BLaER1 (cell line): Measurements from ENCODE around the gene TMED6.

ENCODE experiments used
- H3K27ac ChIP-seq: shearing (Covaris generic); formaldehyde crosslinking; 2 replicates; pipeline ENCODE4 v1.8.1; 2022
- H3K27me3 ChIP-seq: shearing (Covaris generic); formaldehyde crosslinking; 2 replicates; pipeline ENCODE4 v1.8.1; 2022
- H3K36me3 ChIP-seq: shearing (Covaris generic); formaldehyde crosslinking; 2 replicates; pipeline ENCODE4 v1.8.1; 2022
- H3K4me1 ChIP-seq: shearing (Covaris generic); formaldehyde crosslinking; 2 replicates; pipeline ENCODE4 v1.8.1; 2022
- H3K4me2 ChIP-seq: shearing (Covaris generic); formaldehyde crosslinking; 2 replicates; pipeline ENCODE4 v1.8.1; 2022
- H3K4me3 ChIP-seq: shearing (Covaris generic); formaldehyde crosslinking; 2 replicates; pipeline ENCODE4 v1.8.1; 2022
- H3K9ac ChIP-seq: shearing (Covaris generic); formaldehyde crosslinking; 2 replicates; pipeline ENCODE4 v1.8.1; 2022
- H3K9me3 ChIP-seq: shearing (Covaris generic); formaldehyde crosslinking; 2 replicates; pipeline ENCODE4 v1.8.1; 2022
- H4K20me1 ChIP-seq: shearing (Covaris generic); formaldehyde crosslinking; 2 replicates; pipeline ENCODE4 v1.8.1; 2022
- Cebpa-rat ChIP-seq: shearing (Covaris generic); IDR thresholded peaks from 2 replicates; pipeline ENCODE4 v1.8.1; 2022

The TMED6 gene

DNA sequence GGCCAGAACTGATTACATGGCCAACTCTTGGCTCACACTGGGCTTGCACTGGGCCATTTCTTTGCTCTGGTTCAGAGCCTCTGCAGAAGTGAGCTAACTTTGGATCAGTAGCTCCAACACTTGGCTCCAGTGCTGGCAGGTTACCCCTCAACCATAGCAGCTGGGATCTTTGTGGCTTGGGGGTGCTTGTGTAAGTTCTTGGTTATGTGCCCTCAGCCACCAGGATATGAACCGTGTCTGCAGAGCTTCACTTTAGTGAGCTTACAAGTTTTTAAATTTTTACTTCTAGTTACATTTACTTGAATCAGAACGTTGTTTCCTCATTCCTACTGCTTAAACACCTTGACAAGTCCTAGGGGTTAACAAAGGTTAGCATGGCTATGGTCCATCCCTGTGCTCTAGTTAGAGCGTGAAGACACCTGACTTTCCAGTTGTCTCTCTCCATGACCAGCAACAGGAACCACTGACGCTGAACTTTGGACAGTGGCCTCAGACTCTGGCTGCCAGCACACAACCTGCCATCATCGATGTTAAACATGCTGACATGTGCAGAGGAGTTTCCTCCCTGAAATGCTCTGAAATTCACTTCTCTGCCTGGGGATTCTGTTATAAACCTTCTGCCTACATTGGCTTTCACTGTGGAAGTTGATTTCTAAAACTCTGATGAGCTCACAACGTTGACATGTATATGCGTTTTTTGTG lies 25.3 kb downstream of the TMED6 start:
- Histone ChIP-seq H3K9me3 (no peaks in the 10 kb centered on the region), H3K9ac (peak overlapping the region; percentile 82; the same call in 1 of the 2 replicates), H3K4me3 (peak overlapping the region; percentile 83; the same call in 1 of the 2 replicates), H3K36me3 (peaks cover 77% of the 10 kb centered on the region), H3K27me3 (no peaks in the 10 kb centered on the region), H3K4me2 (peak overlapping the region; percentile 96), H3K27ac (peak overlapping the region; percentile 72), H3K4me1 (peaks cover 88% of the 10 kb centered on the region), H4K20me1 (peaks cover 89% of the 10 kb centered on the region)
- TF ChIP-seq Cebpa-rat, result no peak

DNA sequence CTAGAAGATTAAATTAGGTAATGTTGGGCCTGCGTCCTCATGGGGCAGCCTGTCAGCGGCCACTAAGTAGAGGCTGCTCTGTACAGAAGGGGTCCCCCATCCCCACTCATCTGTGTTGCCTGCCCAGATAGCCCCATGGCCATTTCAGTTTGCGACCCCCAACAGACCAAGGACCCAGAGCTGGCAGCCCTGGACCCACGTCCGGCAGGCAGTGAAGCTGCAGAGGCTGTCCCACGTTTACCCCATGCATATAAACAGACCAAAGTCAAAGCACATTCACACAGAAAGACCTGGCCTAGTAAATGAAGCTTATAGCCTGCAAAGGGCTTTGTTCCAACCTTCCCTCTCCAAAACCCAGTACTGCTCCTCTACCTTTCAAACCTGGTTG lies 25.8 kb downstream of the TMED6 start:
- Histone ChIP-seq H3K4me3 (0 out of 2 replicates have a peak overlapping the region, but pooled peaks have one; percentile 83), H3K4me2 (peak overlapping the region; percentile 96), H3K4me1 (peaks cover 88% of the 10 kb centered on the region), H3K9ac (0 out of 2 replicates have a peak overlapping the region, but pooled peaks have one; percentile 82), H3K27ac (peak overlapping the region; percentile 22), H3K9me3 (no peaks in the 10 kb centered on the region), H3K27me3 (no peaks in the 10 kb centered on the region), H4K20me1 (peaks cover 94% of the 10 kb centered on the region), H3K36me3 (peaks cover 83% of the 10 kb centered on the region)
- no peak for TF ChIP-seq Cebpa-rat

DNA sequence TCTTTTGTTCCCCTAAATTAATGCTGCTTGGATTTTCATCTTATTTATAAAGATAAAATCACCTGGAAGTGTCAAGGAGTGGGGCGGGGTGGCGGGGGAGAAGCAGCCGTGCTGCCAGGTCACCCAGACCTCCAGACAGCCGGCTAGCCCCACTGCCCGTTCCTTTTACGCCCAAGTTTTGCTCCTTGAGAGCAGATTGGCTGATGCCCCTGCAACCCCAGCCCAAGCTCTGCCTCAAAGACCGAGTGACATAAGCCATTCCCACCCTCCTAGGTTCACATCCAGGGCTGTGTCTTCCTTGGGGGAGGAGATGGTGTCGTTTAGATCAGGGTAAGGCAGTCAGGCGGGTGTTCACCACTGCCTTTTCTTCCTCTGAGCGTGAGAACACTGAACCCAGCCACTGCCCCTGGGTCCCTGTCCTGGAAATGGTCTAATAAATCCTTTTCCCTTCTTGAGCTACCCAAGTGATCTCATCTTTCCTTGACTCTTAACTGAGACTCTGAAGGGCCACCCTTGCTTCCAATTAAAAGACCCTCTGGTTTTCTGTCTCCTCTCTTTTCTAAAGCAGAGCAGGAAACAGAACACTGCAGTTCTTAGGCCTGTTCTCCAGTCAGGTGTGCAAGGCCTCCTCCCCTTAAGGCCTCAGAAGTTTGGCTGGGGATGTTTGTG lies 26.9 kb downstream of the TMED6 start:
- H3K9me3 ChIP-seq, result no peaks in the 10 kb centered on the region
- no peaks in the 10 kb centered on the region for H3K27me3 ChIP-seq
- no peak overlapping the region for H3K4me3 ChIP-seq
- peaks cover 93% of the 10 kb centered on the region for H3K36me3 ChIP-seq
- H3K9ac ChIP-seq, result peak overlapping the region; percentile 27
- peaks cover 100% of the 10 kb centered on the region for H4K20me1 ChIP-seq
- peaks cover 98% of the 10 kb centered on the region for H3K4me1 ChIP-seq
- TF ChIP-seq Cebpa-rat, result no peak
- H3K4me2 ChIP-seq, result peak overlapping the region; percentile 81
- H3K27ac ChIP-seq, result peak overlapping the region; percentile 55; the same call in 1 of the 2 replicates

DNA sequence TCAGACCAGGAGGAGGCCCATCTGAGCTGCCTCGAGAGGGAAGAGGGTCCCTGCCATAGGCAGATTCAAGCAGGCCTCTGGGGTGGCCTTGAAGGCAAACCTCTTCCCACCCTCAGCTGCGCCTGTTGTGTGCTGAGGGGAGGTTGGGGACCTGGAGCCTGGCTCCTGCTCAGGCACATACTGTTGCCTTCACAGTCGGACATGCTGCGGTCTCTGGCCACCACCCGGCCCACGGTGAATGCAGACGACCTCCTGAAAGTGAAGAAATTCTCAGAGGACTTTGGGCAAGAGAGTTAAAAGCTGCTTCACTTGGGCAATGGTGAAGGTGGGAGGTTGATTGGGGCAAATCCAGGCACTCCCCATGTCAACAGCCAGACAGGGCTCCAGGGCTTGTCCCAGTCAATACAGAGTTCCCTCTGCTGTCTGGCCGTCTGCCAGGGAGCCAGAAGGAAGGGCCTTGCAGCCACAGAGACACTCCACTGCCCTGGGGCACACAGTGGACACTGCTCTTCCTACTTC lies 27.5 kb downstream of the TMED6 start:
- TF ChIP-seq Cebpa-rat, result no peak
- Histone ChIP-seq H3K4me2 (peak overlapping the region; percentile 81), H3K4me1 (peaks cover 95% of the 10 kb centered on the region), H3K4me3 (no peak overlapping the region), H3K9ac (peak overlapping the region; percentile 27; the same call in 1 of the 2 replicates), H3K27ac (peak overlapping the region; percentile 55), H3K9me3 (no peaks in the 10 kb centered on the region), H3K27me3 (no peaks in the 10 kb centered on the region), H4K20me1 (peaks cover 100% of the 10 kb centered on the region), H3K36me3 (peaks cover 100% of the 10 kb centered on the region)

DNA sequence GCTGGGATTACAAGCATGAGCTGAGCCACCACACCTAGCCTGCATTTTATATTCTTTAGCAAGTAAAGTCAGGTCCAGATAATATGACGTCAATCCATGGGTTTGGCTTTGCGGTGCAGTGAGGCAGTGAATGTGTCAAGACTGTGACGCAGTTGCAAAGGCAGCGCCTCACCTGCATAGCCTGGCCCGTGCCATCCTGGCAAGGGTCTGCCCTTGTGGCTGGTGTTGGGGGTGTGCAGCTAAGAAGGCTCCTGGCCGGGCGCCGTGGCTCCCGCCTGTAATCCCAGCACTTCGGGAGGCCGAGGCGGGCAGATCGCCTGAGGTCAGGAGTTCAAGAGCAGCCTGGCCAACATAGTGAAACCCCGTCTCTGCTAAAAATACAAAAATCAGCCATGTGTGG lies 28.2 kb downstream of the TMED6 start:
- Histone ChIP-seq H3K9ac (0 out of 2 replicates have a peak overlapping the region, but pooled peaks have one; percentile 43), H3K27me3 (no peaks in the 10 kb centered on the region), H3K4me2 (peak overlapping the region; percentile 81), H3K4me1 (peaks cover 89% of the 10 kb centered on the region), H3K9me3 (no peaks in the 10 kb centered on the region), H3K36me3 (peaks cover 100% of the 10 kb centered on the region), H4K20me1 (peaks cover 100% of the 10 kb centered on the region), H3K27ac (peak overlapping the region; percentile 55), H3K4me3 (no peak overlapping the region)
- TF ChIP-seq Cebpa-rat, result no peak

DNA sequence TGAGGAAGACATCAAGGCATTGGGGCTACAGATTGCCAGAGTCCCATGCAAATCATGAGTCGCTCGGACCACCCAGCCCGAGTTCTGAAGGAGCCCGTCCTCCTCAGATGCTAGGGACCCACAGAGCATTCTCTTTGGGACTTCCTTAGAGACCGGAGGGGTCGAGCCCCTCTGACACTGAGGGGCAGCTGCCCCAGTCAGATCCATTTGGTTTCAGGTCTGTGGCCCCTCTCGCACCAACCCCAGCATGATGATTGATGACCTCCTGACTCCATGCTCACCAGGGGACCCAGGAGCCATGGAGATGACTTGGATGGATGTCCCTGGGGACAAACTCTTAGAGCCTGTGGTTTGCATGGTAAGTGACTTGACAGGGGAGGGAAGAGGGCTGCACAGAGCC lies 29.2 kb downstream of the TMED6 start:
- TF ChIP-seq Cebpa-rat, result no peak
- Histone ChIP-seq H4K20me1 (peaks cover 99% of the 10 kb centered on the region), H3K27me3 (no peaks in the 10 kb centered on the region), H3K4me3 (peak overlapping the region; percentile 5; the same call in 1 of the 2 replicates), H3K27ac (peak overlapping the region; percentile 55; the same call in 1 of the 2 replicates), H3K9me3 (no peaks in the 10 kb centered on the region), H3K9ac (peak overlapping the region; percentile 43), H3K4me1 (peaks cover 78% of the 10 kb centered on the region), H3K36me3 (peaks cover 100% of the 10 kb centered on the region), H3K4me2 (peak overlapping the region; percentile 81)

DNA sequence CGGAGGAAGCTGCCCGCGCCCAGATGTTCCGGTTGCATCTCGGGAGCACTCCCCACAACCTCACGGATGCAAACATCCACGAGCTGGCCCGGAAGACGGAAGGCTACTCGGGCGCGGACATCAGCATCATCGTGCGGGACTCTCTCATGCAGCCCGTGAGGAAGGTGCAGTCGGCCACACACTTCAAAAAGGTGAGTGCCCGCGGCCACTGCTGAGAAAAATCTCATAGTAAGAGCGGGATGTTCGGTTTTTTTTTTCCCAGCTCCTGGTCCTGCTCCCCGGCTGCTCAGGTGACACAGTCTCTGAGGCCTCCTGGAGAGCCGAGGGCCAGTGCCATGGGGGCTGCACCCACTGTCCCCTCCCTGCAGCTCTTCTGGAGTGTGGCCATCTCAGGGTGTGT lies 30.5 kb downstream of the TMED6 start:
- Histone ChIP-seq H3K27me3 (no peaks in the 10 kb centered on the region), H3K4me2 (peak overlapping the region; percentile 81), H3K36me3 (peaks cover 100% of the 10 kb centered on the region), H3K27ac (peak overlapping the region; percentile 60), H4K20me1 (peaks cover 99% of the 10 kb centered on the region), H3K4me1 (peaks cover 66% of the 10 kb centered on the region), H3K9ac (peak overlapping the region; percentile 33), H3K4me3 (peak overlapping the region; percentile 44; the same call in 1 of the 2 replicates), H3K9me3 (no peaks in the 10 kb centered on the region)
- no peak for TF ChIP-seq Cebpa-rat

DNA sequence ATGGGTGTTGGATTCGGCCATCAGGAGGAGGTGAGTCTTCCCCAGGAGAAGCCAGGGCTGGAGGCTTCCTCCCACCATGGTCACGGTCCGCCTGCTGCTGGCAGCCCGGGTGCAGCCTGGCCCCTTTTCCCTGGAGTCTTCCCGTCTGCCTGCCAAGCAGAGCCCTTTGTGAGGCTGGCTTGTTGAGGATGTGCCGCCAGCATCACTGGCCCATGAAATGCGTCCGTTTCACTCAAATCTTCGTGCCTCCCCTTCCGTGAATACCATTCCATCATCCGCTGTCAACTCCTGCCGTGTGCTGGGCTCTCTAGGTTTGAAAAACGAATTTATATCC lies 30.9 kb downstream of the TMED6 start:
- peaks cover 99% of the 10 kb centered on the region for H4K20me1 ChIP-seq
- H3K4me2 ChIP-seq, result peak overlapping the region; percentile 81
- H3K9me3 ChIP-seq, result no peaks in the 10 kb centered on the region
- peak overlapping the region; percentile 44; the same call in 1 of the 2 replicates for H3K4me3 ChIP-seq
- peak overlapping the region; percentile 60 for H3K27ac ChIP-seq
- H3K4me1 ChIP-seq, result peaks cover 62% of the 10 kb centered on the region
- peaks cover 100% of the 10 kb centered on the region for H3K36me3 ChIP-seq
- H3K27me3 ChIP-seq, result no peaks in the 10 kb centered on the region
- peak overlapping the region; percentile 33 for H3K9ac ChIP-seq
- no peak for TF ChIP-seq Cebpa-rat

DNA sequence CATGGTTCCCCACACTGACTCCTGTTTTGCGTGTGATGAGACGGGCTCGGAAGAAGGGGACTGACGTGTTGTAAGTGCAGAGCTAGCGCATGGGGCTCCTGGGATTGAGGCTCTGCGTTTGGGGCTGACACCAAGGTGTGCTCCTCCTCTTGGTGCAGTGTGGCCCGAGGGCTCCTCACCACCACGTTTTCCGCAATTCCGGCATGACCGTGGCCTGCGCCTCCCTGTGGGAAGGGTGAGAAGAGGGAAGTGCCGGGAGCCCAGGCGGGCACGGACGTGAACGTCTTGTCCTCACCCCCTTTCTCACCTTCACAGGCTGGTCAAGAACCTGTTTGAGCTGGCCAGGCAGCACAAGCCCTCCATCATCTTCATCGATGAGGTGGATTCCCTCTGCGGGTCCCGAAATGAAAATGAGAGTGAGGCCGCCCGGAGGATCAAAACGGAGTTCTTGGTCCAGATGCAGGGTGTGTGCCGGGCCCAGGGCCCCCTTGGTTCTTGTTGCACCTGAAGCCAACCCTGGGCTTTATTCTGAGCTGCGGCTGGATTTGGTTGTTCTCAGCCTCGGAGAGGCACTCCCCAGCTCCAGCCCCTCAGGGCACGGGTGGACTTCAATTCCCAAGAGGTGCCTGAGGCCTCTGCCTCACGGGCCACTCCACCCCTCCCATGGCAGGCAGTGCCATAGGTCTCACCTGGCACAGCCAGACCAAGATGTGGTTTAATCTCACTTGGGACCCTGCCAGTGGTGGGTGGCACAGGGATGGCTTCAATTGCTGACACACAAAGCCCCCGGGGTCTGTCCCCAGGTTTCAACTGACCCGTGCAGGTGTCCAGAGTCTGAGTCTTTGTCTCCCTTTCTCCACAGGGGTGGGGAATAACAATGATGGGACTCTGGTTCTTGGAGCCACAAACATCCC lies 31.5 kb downstream of the TMED6 start:
- Histone ChIP-seq H3K27ac (peak overlapping the region; percentile 60), H3K9ac (peak overlapping the region; percentile 33), H3K4me1 (peaks cover 56% of the 10 kb centered on the region), H3K27me3 (no peaks in the 10 kb centered on the region), H3K4me3 (peak overlapping the region; percentile 44; the same call in 1 of the 2 replicates), H3K9me3 (no peaks in the 10 kb centered on the region), H3K4me2 (peak overlapping the region; percentile 81), H3K36me3 (peaks cover 100% of the 10 kb centered on the region), H4K20me1 (peaks cover 99% of the 10 kb centered on the region)
- no peak for TF ChIP-seq Cebpa-rat
